K562 (cell line): Measurements from ENCODE around the gene SMG7. TPM values are rescaled to one million over a fixed set of nuclear protein-coding genes. Genes with fewer than 3 reads are reported as not detected.

Source experiments
- ATAC-seq: fragments of 200-7000 bp; cut with Tn5 transposase; 3 replicates; pipeline ENCODE4 v1.9.1; 2020; ENCODE audit warnings: moderate library complexity
- BruUV-seq: library from RNA; stranded (reverse); fragments of 400-500 nt; replicated peaks from 2 replicates; lab custom pipeline; 2021; lab: Mats Ljungman, UMichigan
- CTCF ChIA-PET: fragments of 300-600 bp; formaldehyde crosslinking; extraction: SDS; loops from one replicate; lab custom pipeline; 2021; ENCODE audit warnings: low intra/inter-chr PET ratio; lab: Yijun Ruan, JAX
- POLR2A ChIA-PET: fragments of 300-600, 350-650 bp; sonication (Branson Sonifier 250); formaldehyde crosslinking; extraction: SDS; loops from one replicate; lab custom pipeline; 2021; ENCODE audit warnings: antibody characterized with exemption, inconsistent platforms; lab: Yijun Ruan, JAX
- DNase-seq, 4 experiments: peaks; one replicate each; pipeline versions ENCODE4 v3.0.0 to v3.0.0-alpha.2; 2011 to 2018; ENCODE audit warnings: low spot score in 3 of 4, mixed read lengths in 3 of 4; ENCODE audit errors: extremely low read depth in 1 of 4
- FAIRE-seq: peaks from 2 replicates; lab custom pipeline; 2011; peaks lifted over from hg19 to GRCh38; lab: Jason Lieb, UNC
- H2AFZ ChIP-seq: 2 replicates; pipeline ENCODE4 v1.6.0; 2011; ENCODE audit warnings: low read depth, low read length, control low read depth, inconsistent platforms
- H3K27ac ChIP-seq: fragments of 200-600 bp; 3 replicates; pipeline ENCODE4 v1.8.0; 2011; ENCODE audit warnings: low read depth, mild to moderate bottlenecking, control low read depth, inconsistent platforms, low read length, moderate library complexity, mixed read lengths; ENCODE audit errors: extremely low read depth
- H3K27me3 ChIP-seq, 2 experiments: fragments of 300-600 bp in 1 of 2; 2 replicates in 1 of 2; 3 replicates in 1 of 2; pipeline versions ENCODE4 v1.6.0 to v1.8.0; 2011; ENCODE audit warnings: inconsistent platforms in 2 of 2, low read length in 2 of 2, mild to moderate bottlenecking in 1 of 2, mixed read lengths in 1 of 2, moderate library complexity in 1 of 2; ENCODE audit not compliant: control insufficient read depth in 2 of 2, insufficient read depth in 2 of 2
- H3K36me3 ChIP-seq: fragments of 300-600 bp; 3 replicates; pipeline ENCODE4 v1.8.0; 2011; ENCODE audit warnings: mild to moderate bottlenecking, low read length, inconsistent platforms; ENCODE audit not compliant: control insufficient read depth, insufficient read depth
- H3K4me1 ChIP-seq, 2 experiments: fragments of 200-600 bp in 1 of 2; replicated peaks in 1 of 2; 2 replicates in 1 of 2; 3 replicates in 1 of 2; pipeline versions ENCODE4 v1.5.1 to v1.8.0; 2011; ENCODE audit warnings: inconsistent platforms in 2 of 2, low read length in 2 of 2, mild to moderate bottlenecking in 1 of 2, mixed read lengths in 1 of 2, moderate library complexity in 1 of 2; ENCODE audit not compliant: control insufficient read depth in 2 of 2, insufficient read depth in 2 of 2
- H3K4me2 ChIP-seq: 2 replicates; pipeline ENCODE4 v1.6.1; 2011; ENCODE audit warnings: low read length, control low read depth, inconsistent platforms, mixed read lengths; ENCODE audit not compliant: insufficient read depth
- H3K4me3 ChIP-seq: fragments of 200-600 bp; sonication (generic), shearing (Covaris generic); 2 replicates; pipeline ENCODE4 v1.5.1; 2016; ENCODE audit warnings: control low read depth, inconsistent platforms
- H3K79me2 ChIP-seq: fragments of 200-600 bp; 3 replicates; pipeline ENCODE4 v1.8.0; 2011; ENCODE audit warnings: low read length, inconsistent platforms; ENCODE audit not compliant: control insufficient read depth, insufficient read depth
- H3K9ac ChIP-seq, 2 experiments: 2 replicates each; pipeline versions ENCODE4 v1.6.0 to v1.6.1; 2011; ENCODE audit warnings: low read depth in 2 of 2, low read length in 2 of 2, control low read depth in 1 of 2, inconsistent platforms in 1 of 2, mild to moderate bottlenecking in 1 of 2, mixed read lengths in 1 of 2; ENCODE audit not compliant: insufficient read depth in 1 of 2
- H3K9me1 ChIP-seq: one replicate; pipeline ENCODE4 v1.6.0; 2011; ENCODE audit warnings: inconsistent platforms, mild to moderate bottlenecking, low read length, moderate library complexity; ENCODE audit not compliant: control insufficient read depth, insufficient read depth
- H3K9me3 ChIP-seq: replicated peaks from 2 replicates; pipeline ENCODE4 v1.5.1; 2011; ENCODE audit warnings: low read depth, low read length, inconsistent platforms; ENCODE audit not compliant: control insufficient read depth, insufficient read depth
- H4K20me1 ChIP-seq: replicated peaks from 2 replicates; pipeline ENCODE4 v1.6.1; 2011; ENCODE audit warnings: low read length, inconsistent platforms, mixed read lengths; ENCODE audit not compliant: control insufficient read depth, insufficient read depth
- BMI1 ChIP-seq: fragments of 150-350 bp; IDR thresholded peaks from 2 replicates; pipeline ENCODE4 v1.6.1; 2014; ENCODE audit warnings: low read length
- ILF3 ChIP-seq: fragments of 450-650 bp; IDR thresholded peaks from 2 replicates; pipeline ENCODE4 v1.6.1; 2018; ENCODE audit warnings: antibody characterized with exemption, mild to moderate bottlenecking, moderate library complexity, borderline replicate concordance
- PRPF4 ChIP-seq: fragments of 200-400 bp; formaldehyde crosslinking; IDR thresholded peaks from one replicate; pipeline ENCODE4 v1.6.1; 2017; ENCODE audit warnings: low read length, low read depth, mild to moderate bottlenecking; ENCODE audit not compliant: insufficient read depth, poor library complexity, severe bottlenecking
- RAD21 ChIP-seq, 2 experiments: fragments of 250-450 bp in 1 of 2; fragments of 450-650 bp in 1 of 2; sonication (Bioruptor Pico) in 1 of 2; formaldehyde crosslinking in 1 of 2; IDR thresholded peaks in 1 of 2; conservative IDR thresholded peaks in 1 of 2; 2 replicates each; pipeline versions ENCODE4 v1.4.0 to v1.8.0; 2020 to 2022; ENCODE audit warnings: mild to moderate bottlenecking in 2 of 2, moderate library complexity in 1 of 2
- TCFL5 ChIP-seq: fragments of 250-450 bp; sonication (Bioruptor Pico); conservative IDR thresholded peaks from 2 replicates; pipeline ENCODE4 v1.6.1; 2021; ENCODE audit warnings: mild to moderate bottlenecking, moderate library complexity, matching md5 sums
- ZNF354B ChIP-seq: fragments of 250-450 bp; sonication (Bioruptor Pico); IDR thresholded peaks from 2 replicates; pipeline ENCODE4 v1.4.0; 2020
- ZNF384 ChIP-seq: IDR thresholded peaks from 2 replicates; pipeline ENCODE4 v1.6.1; 2012; ENCODE audit warnings: low read depth, low read length, improper control_type of control experiment
- WGBS: fragments of 100-300 bp; shearing (Covaris generic); methylation state at CpG from one replicate; pipeline ENCODE4 v1.1.6; 2016; ENCODE audit warnings: low coverage, mixed read lengths; ENCODE audit not compliant: insufficient coverage; ENCODE audit errors: missing lambda C conversion rate; 5-methylcytosine and 5-hydroxymethylcytosine counted together
- in situ Hi-C: fragments of 300-500 bp; cut with MboI; formaldehyde crosslinking; loops from 4 replicates; pipeline ENCODE4 v1.15.0; 2018; ENCODE audit warnings: inconsistent platforms, mixed read lengths
- intact Hi-C: fragments of 100-400 bp; cut with micrococcal nuclease; formaldehyde crosslinking; loops from 2 replicates; pipeline ENCODE4 v1.14.2; 2022
- polyA plus RNA-seq, 8 experiments: library from polyadenylated mRNA; depleted of rRNA in 4 of 8; stranded (reverse) in 5 of 8; unstranded in 3 of 8; fragments of >200 nt; fragmentation: Nextera tagmentation in 2 of 8; fragmentation: Illumina TruSeq in 1 of 8; extraction: Ambion mirVana in 2 of 8; extraction: Trizol in 1 of 8; gene quantifications; 2 replicates each; pipeline versions ENCODE4 v1.2.1 to v1.2.3, GENCODE V29; 2011 to 2014; ENCODE audit warnings: inconsistent platforms in 1 of 8, missing spikeins in 1 of 8
- total RNA-seq, 7 experiments: library from RNA; depleted of rRNA in 6 of 7; stranded (reverse); fragments of >200 nt in 6 of 7; fragmentation: Illumina TruSeq in 2 of 7; extraction: Trizol in 2 of 7; gene quantifications; 2 replicates each; pipeline versions ENCODE4 v1.2.1 to v1.2.3, GENCODE V29; 2011 to 2021; ENCODE audit warnings: low replicate concordance in 1 of 7
- TF ChIP-seq, protein P1 (sequence below): fragments of 450-650 bp; IDR thresholded peaks from 2 replicates; pipeline ENCODE4 v1.6.1; 2018; ENCODE audit not compliant: partially characterized antibody
- TF ChIP-seq, protein P2 (sequence below), 3 experiments: IDR thresholded peaks in 2 of 3; conservative IDR thresholded peaks in 1 of 3; 2 replicates each; pipeline ENCODE4 v1.5.1; 2011 to 2012; ENCODE audit warnings: low read length in 3 of 3, mild to moderate bottlenecking in 3 of 3, control low read depth in 2 of 3, improper control_type of control experiment in 1 of 3, inconsistent platforms in 1 of 3, low read depth in 1 of 3, mixed read lengths in 1 of 3, moderate library complexity in 1 of 3; ENCODE audit not compliant: insufficient read depth in 2 of 3
- TF ChIP-seq, protein P3 (sequence below), 3 experiments: fragments of 200-800 bp in 1 of 3; sonication (Bioruptor generic) in 1 of 3; sonication (generic) in 1 of 3; formaldehyde crosslinking in 1 of 3; IDR thresholded peaks; 2 replicates each; pipeline versions ENCODE4 v1.6.1 to v1.8.0; 2016 to 2022; ENCODE audit warnings: mild to moderate bottlenecking in 2 of 3, missing compliant biosample characterization in 2 of 3, missing genetic modification characterization in 2 of 3, missing genetic modification reagents in 1 of 3

SMG7 gene
- total and polyA plus RNA-seq, 9 of the 15 experiments (the other 6 are each of a cell fraction or from before 2014, with no cell fraction given), result 12.4 to 74.6 (median 29.0) TPM

DNA sequence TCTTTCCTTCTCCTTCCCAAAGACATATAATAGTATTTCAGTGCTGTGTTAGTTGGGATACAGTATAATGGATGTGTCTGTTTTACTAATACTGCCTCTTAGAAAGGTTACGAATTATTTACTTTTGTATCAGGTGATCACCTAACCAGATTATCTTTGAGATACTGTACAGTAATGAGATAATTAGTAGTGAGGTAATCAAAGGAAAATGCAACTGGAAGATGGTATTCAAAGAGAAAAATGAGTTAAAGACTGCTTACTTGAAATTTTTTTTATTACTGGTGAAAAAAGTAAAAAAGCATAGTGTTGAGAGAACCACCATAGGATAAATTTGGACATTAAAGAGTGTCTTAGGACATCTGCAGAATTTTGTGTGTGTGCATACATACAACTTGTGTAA is 10.9 kb downstream of the SMG7 start (continued):
- no peak for TF ChIP-seq ILF3
- no peak for TF ChIP-seq RAD21 (CRISPR knock-in tag; conservative IDR thresholded peaks at IDR 0.05 in 1 of 2, IDR thresholded peaks at IDR 0.05 in 1 of 2)
- TF ChIP-seq BMI1, result no peak
- no peak for TF ChIP-seq PRPF4

DNA sequence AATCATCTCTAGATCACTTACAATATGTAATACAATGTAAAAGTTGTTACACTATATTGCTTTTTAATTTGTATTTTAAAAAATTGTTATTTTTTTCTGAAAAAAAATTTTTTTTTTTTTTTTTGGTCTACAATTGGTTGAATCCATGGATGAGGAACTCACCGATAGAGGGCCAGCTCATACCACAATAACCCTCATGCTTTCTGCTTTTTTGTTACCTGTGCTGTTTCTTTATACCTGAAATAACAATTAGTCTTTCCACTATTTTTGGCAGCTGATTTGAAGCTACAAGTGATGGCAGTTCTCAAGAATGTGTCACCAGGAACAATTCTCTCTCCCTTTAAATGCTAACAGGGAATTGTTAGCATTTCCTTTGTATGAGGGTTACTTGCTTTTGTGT is 12.0 kb downstream of the SMG7 start:
- no peaks in the 10 kb centered on the region for H3K9me1 ChIP-seq
- H3K27ac ChIP-seq, result no peak overlapping the region
- no peak for ATAC-seq
- no peak for FAIRE-seq
- no peaks in the 10 kb centered on the region for H3K27me3 ChIP-seq
- H3K9me3 ChIP-seq, result no peaks in the 10 kb centered on the region
- no TSS peak for BruUV-seq
- no peak overlapping the region for H2AFZ ChIP-seq
- H4K20me1 ChIP-seq, result peaks cover 16% of the 10 kb centered on the region
- H3K4me3 ChIP-seq, result no peak overlapping the region
- 0 out of 2 replicates have a peak, but pooled peaks have one; percentile 11 for TF ChIP-seq ZNF384
- no peak for TF ChIP-seq TCFL5
- TF ChIP-seq, protein P1, sequence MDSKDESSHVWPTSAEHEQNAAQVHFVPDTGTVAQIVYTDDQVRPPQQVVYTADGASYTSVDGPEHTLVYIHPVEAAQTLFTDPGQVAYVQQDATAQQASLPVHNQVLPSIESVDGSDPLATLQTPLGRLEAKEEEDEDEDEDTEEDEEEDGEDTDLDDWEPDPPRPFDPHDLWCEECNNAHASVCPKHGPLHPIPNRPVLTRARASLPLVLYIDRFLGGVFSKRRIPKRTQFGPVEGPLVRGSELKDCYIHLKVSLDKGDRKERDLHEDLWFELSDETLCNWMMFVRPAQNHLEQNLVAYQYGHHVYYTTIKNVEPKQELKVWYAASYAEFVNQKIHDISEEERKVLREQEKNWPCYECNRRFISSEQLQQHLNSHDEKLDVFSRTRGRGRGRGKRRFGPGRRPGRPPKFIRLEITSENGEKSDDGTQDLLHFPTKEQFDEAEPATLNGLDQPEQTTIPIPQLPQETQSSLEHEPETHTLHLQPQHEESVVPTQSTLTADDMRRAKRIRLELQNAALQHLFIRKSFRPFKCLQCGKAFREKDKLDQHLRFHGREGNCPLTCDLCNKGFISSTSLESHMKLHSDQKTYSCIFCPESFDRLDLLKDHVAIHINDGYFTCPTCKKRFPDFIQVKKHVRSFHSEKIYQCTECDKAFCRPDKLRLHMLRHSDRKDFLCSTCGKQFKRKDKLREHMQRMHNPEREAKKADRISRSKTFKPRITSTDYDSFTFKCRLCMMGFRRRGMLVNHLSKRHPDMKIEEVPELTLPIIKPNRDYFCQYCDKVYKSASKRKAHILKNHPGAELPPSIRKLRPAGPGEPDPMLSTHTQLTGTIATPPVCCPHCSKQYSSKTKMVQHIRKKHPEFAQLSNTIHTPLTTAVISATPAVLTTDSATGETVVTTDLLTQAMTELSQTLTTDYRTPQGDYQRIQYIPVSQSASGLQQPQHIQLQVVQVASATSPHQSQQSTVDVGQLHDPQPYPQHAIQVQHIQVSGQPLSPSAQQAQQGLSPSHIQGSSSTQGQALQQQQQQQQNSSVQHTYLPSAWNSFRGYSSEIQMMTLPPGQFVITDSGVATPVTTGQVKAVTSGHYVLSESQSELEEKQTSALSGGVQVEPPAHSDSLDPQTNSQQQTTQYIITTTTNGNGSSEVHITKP, result no peak
- TF ChIP-seq, protein P2, sequence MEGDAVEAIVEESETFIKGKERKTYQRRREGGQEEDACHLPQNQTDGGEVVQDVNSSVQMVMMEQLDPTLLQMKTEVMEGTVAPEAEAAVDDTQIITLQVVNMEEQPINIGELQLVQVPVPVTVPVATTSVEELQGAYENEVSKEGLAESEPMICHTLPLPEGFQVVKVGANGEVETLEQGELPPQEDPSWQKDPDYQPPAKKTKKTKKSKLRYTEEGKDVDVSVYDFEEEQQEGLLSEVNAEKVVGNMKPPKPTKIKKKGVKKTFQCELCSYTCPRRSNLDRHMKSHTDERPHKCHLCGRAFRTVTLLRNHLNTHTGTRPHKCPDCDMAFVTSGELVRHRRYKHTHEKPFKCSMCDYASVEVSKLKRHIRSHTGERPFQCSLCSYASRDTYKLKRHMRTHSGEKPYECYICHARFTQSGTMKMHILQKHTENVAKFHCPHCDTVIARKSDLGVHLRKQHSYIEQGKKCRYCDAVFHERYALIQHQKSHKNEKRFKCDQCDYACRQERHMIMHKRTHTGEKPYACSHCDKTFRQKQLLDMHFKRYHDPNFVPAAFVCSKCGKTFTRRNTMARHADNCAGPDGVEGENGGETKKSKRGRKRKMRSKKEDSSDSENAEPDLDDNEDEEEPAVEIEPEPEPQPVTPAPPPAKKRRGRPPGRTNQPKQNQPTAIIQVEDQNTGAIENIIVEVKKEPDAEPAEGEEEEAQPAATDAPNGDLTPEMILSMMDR (IDR thresholded peaks at IDR 0.05 in 2 of 3, conservative IDR thresholded peaks at IDR 0.05 in 1 of 3; ENCODE audit: insufficient read depth in 2 of 3, low read depth in 1 of 3, low read length in 3 of 3), result 0 out of 6 replicates have a peak, but pooled peaks of 1 of the 3 experiments have one; percentile 9
- no peak for TF ChIP-seq ZNF354B (CRISPR knock-in tag)
- TF ChIP-seq, protein P3, sequence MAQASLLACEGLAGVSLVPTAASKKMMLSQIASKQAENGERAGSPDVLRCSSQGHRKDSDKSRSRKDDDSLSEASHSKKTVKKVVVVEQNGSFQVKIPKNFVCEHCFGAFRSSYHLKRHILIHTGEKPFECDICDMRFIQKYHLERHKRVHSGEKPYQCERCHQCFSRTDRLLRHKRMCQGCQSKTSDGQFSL (CRISPR knock-in tag; IDR thresholded peaks at IDR 0.05), result no peak
- TF ChIP-seq, protein P3 (tag; IDR thresholded peaks at IDR 0.05), result no peak
- intact Hi-C loops (no loop called here), in situ Hi-C loops (no loop called here)
- H3K4me2 ChIP-seq, result no peak overlapping the region
- 82% methylated on average over 1 of the region's 1 CpG for WGBS
- peaks cover 0 to 13% of the 10 kb centered on the region in 2 experiments; a peak in 2 of 5 replicates for H3K4me1 ChIP-seq
- no peak overlapping the region for H3K9ac ChIP-seq
- ChIA-PET POLR2A (interaction anchor here (1.0 to 1.4 kb wide), 2 partner anchors 8 to 13 kb away, joined by 3 to 7 read pairs; no protein-coding TSS in a partner anchor), CTCF (interaction anchor here (0.6 kb wide), 1 partner anchor 125 kb away, joined by 4 read pairs; no protein-coding TSS in a partner anchor)
- H3K79me2 ChIP-seq, result peaks cover 98% of the 10 kb centered on the region
- H3K36me3 ChIP-seq, result peaks cover 10% of the 10 kb centered on the region; the same call in 2 of the 3 replicates
- DNase-seq, result no peak
